WI38 (cell line): ENCODE results near the gene ZMYND8.

Experiments used
- H3K4me3 ChIP-seq: 2 replicates; pipeline ENCODE4 v1.5.1; 2011; ENCODE audit warnings: low read depth, mild to moderate bottlenecking, control low read depth, low read length
- CTCF ChIP-seq: IDR thresholded peaks from 2 replicates; pipeline ENCODE4 v1.5.1; 2012; ENCODE audit warnings: low read depth, mild to moderate bottlenecking, control low read depth, low read length

The ZMYND8 gene

GRCh38 chr20:47164140-47164539 lies 192.4 kb downstream of the ZMYND8 start:
- H3K4me3 ChIP-seq, result no peak overlapping the region
- no peak for TF ChIP-seq CTCF

GRCh38 chr20:47161411-47161810 lies 195.1 kb downstream of the ZMYND8 start:
- TF ChIP-seq CTCF, result no peak
- H3K4me3 ChIP-seq, result no peak overlapping the region

- no peak overlapping the region for H3K4me3 ChIP-seq
- TF ChIP-seq CTCF, result no peak
Observed at GRCh38 chr20:47160992-47161391, 195.5 kb downstream of the ZMYND8 start.

GRCh38 chr20:47160240-47160639 lies 196.3 kb downstream of the ZMYND8 start:
- no peak for TF ChIP-seq CTCF
- no peak overlapping the region for H3K4me3 ChIP-seq
